HepG2 (cell line): ENCODE data around the gene RAB1B. TPM values are rescaled to one million over a fixed set of nuclear protein-coding genes. Genes with fewer than 3 reads are reported as not detected.

Experiments
- ETV6 ChIP-seq: sonication (generic); formaldehyde crosslinking; conservative IDR thresholded peaks from 2 replicates; pipeline ENCODE4 v1.4.0; 2020; ENCODE audit warnings: missing genetic modification reagents
- FOXA3 ChIP-seq: IDR thresholded peaks from 2 replicates; pipeline ENCODE4 v1.6.1; 2016; ENCODE audit warnings: missing genetic modification reagents, missing compliant biosample characterization
- HOMEZ ChIP-seq: IDR thresholded peaks from 2 replicates; pipeline ENCODE4 v1.6.1; 2016; ENCODE audit warnings: low read depth
- HOXA9 ChIP-seq: sonication (generic); formaldehyde crosslinking; IDR thresholded peaks from 2 replicates; pipeline ENCODE4 v1.8.1; 2022; ENCODE audit warnings: missing genetic modification reagents, mild to moderate bottlenecking, moderate library complexity, borderline replicate concordance
- NR2F6 ChIP-seq, 2 experiments: IDR thresholded peaks; 2 replicates each; pipeline ENCODE4 v1.6.1; 2016; ENCODE audit warnings: antibody characterized with exemption in 1 of 2, mild to moderate bottlenecking in 1 of 2
- PAX8 ChIP-seq: sonication (generic); formaldehyde crosslinking; IDR thresholded peaks from 2 replicates; pipeline ENCODE4 v1.8.0; 2022; ENCODE audit warnings: mild to moderate bottlenecking, missing genetic modification reagents, borderline replicate concordance
- PLRG1 ChIP-seq: fragments of 450-650 bp; conservative IDR thresholded peaks from 2 replicates; pipeline ENCODE4 v1.6.1; 2016
- SMC3 ChIP-seq: IDR thresholded peaks from 2 replicates; pipeline ENCODE4 v1.6.1; 2011; ENCODE audit warnings: low read length, improper control_type of control experiment
- STAT5B ChIP-seq: sonication (generic); formaldehyde crosslinking; IDR thresholded peaks from 2 replicates; pipeline ENCODE4 v1.4.0; 2020; ENCODE audit warnings: missing genetic modification reagents
- ZBTB49 ChIP-seq: sonication (generic); formaldehyde crosslinking; IDR thresholded peaks from 2 replicates; pipeline ENCODE4 v1.4.0; 2020; ENCODE audit warnings: missing genetic modification reagents, borderline replicate concordance
- ZNF292 ChIP-seq: sonication (generic); formaldehyde crosslinking; IDR thresholded peaks from 2 replicates; pipeline ENCODE4 v1.8.1; 2022; ENCODE audit warnings: mild to moderate bottlenecking, low read depth, missing genetic modification reagents, borderline replicate concordance
- ZNF616 ChIP-seq: sonication (generic); formaldehyde crosslinking; IDR thresholded peaks from 2 replicates; pipeline ENCODE4 v1.5.0; 2020; ENCODE audit warnings: low read depth, mild to moderate bottlenecking, missing genetic modification reagents
- ZNF83 ChIP-seq: sonication (generic); formaldehyde crosslinking; IDR thresholded peaks from 2 replicates; pipeline ENCODE4 v1.4.0; 2020; ENCODE audit warnings: missing genetic modification reagents, mild to moderate bottlenecking, borderline replicate concordance
- polyA plus RNA-seq, 8 experiments: library from polyadenylated mRNA; depleted of rRNA in 3 of 8; stranded (reverse) in 7 of 8; unstranded in 1 of 8; fragments of >200 nt; fragmentation: Illumina TruSeq in 4 of 8; extraction: Trizol in 4 of 8; gene quantifications; 2 replicates each; pipeline versions ENCODE4 v1.2.1 to v1.2.3, GENCODE V29; 2011 to 2016; ENCODE audit warnings: low read depth in 4 of 8, missing spikeins in 1 of 8, mixed read lengths in 1 of 8; ENCODE audit not compliant: insufficient read depth in 1 of 8
- total RNA-seq, 5 experiments: library from RNA; depleted of rRNA; stranded (reverse); fragments of >200 nt; fragmentation: Illumina TruSeq; extraction: Trizol; gene quantifications; 2 replicates each; pipeline ENCODE4 v1.2.3, GENCODE V29; 2016; ENCODE audit warnings: low read depth in 1 of 5
- TF ChIP-seq, protein P1 (sequence below): sonication (generic); formaldehyde crosslinking; IDR thresholded peaks from 2 replicates; pipeline ENCODE4 v1.4.0; 2020; ENCODE audit warnings: missing genetic modification reagents
- TF ChIP-seq, protein P2 (sequence below): sonication (generic); formaldehyde crosslinking; IDR thresholded peaks from 2 replicates; pipeline ENCODE4 v1.4.0; 2020; ENCODE audit warnings: missing genetic modification reagents
- TF ChIP-seq, protein P3 (sequence below), 2 experiments: IDR thresholded peaks; 2 replicates each; pipeline ENCODE4 v1.6.1; 2011 to 2012; ENCODE audit warnings: low read length in 2 of 2, borderline replicate concordance in 1 of 2, low read depth in 1 of 2, mild to moderate bottlenecking in 1 of 2, moderate library complexity in 1 of 2

Gene RAB1B
- total and polyA plus RNA-seq, 2 of the 13 experiments (the other 11 are each of a cell fraction or from before 2014, with no cell fraction given), result 77.9 to 87.9 TPM

- TF ChIP-seq ZBTB49 (CRISPR knock-in tag) (no peak; the same call in 1 of the 2 replicates), HOXA9 (no peak), ZNF616 (no peak; the same call in 1 of the 2 replicates), PAX8 (no peak), NR2F6 (IDR thresholded peaks at IDR 0.05) (no peak), NR2F6 (CRISPR knock-in tag; IDR thresholded peaks at IDR 0.05) (no peak), ZNF292 (CRISPR knock-in tag) (no peak; the same call in 1 of the 2 replicates), STAT5B (CRISPR knock-in tag) (no peak), SMC3 (no peak; the same call in 1 of the 2 replicates), FOXA3 (CRISPR knock-in tag) (peak; percentile 52), ZNF83 (no peak; the same call in 1 of the 2 replicates), ETV6 (no peak), PLRG1 (no peak), HOMEZ (CRISPR knock-in tag) (no peak)
- TF ChIP-seq, protein P1, sequence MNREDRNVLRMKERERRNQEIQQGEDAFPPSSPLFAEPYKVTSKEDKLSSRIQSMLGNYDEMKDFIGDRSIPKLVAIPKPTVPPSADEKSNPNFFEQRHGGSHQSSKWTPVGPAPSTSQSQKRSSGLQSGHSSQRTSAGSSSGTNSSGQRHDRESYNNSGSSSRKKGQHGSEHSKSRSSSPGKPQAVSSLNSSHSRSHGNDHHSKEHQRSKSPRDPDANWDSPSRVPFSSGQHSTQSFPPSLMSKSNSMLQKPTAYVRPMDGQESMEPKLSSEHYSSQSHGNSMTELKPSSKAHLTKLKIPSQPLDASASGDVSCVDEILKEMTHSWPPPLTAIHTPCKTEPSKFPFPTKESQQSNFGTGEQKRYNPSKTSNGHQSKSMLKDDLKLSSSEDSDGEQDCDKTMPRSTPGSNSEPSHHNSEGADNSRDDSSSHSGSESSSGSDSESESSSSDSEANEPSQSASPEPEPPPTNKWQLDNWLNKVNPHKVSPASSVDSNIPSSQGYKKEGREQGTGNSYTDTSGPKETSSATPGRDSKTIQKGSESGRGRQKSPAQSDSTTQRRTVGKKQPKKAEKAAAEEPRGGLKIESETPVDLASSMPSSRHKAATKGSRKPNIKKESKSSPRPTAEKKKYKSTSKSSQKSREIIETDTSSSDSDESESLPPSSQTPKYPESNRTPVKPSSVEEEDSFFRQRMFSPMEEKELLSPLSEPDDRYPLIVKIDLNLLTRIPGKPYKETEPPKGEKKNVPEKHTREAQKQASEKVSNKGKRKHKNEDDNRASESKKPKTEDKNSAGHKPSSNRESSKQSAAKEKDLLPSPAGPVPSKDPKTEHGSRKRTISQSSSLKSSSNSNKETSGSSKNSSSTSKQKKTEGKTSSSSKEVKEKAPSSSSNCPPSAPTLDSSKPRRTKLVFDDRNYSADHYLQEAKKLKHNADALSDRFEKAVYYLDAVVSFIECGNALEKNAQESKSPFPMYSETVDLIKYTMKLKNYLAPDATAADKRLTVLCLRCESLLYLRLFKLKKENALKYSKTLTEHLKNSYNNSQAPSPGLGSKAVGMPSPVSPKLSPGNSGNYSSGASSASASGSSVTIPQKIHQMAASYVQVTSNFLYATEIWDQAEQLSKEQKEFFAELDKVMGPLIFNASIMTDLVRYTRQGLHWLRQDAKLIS (CRISPR knock-in tag), result no peak
- TF ChIP-seq, protein P2, sequence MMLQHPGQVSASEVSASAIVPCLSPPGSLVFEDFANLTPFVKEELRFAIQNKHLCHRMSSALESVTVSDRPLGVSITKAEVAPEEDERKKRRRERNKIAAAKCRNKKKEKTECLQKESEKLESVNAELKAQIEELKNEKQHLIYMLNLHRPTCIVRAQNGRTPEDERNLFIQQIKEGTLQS (CRISPR knock-in tag), result peak; percentile 70
- TF ChIP-seq, protein P3, sequence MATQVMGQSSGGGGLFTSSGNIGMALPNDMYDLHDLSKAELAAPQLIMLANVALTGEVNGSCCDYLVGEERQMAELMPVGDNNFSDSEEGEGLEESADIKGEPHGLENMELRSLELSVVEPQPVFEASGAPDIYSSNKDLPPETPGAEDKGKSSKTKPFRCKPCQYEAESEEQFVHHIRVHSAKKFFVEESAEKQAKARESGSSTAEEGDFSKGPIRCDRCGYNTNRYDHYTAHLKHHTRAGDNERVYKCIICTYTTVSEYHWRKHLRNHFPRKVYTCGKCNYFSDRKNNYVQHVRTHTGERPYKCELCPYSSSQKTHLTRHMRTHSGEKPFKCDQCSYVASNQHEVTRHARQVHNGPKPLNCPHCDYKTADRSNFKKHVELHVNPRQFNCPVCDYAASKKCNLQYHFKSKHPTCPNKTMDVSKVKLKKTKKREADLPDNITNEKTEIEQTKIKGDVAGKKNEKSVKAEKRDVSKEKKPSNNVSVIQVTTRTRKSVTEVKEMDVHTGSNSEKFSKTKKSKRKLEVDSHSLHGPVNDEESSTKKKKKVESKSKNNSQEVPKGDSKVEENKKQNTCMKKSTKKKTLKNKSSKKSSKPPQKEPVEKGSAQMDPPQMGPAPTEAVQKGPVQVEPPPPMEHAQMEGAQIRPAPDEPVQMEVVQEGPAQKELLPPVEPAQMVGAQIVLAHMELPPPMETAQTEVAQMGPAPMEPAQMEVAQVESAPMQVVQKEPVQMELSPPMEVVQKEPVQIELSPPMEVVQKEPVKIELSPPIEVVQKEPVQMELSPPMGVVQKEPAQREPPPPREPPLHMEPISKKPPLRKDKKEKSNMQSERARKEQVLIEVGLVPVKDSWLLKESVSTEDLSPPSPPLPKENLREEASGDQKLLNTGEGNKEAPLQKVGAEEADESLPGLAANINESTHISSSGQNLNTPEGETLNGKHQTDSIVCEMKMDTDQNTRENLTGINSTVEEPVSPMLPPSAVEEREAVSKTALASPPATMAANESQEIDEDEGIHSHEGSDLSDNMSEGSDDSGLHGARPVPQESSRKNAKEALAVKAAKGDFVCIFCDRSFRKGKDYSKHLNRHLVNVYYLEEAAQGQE (IDR thresholded peaks at IDR 0.05; ENCODE audit: borderline replicate concordance in 1 of 2, low read depth in 1 of 2, low read length in 2 of 2), result peak in 1 of 2 experiments; percentile 47; a peak in 1 of 4 replicates
Measured at GRCh38 chr11:66288671-66289547, 20.5 kb downstream of the RAB1B start, which contains the start of gene YIF1A (continued).
